ENCODE measurements around the gene ARSG.

GRCh38 chr17:68321556-68321954, 30.3 kb downstream of the ARSG start:
- TF ChIP-seq CTCF (IDR thresholded peaks at IDR 0.05; ENCODE audit: extremely low read depth in 1 of 2, insufficient read depth in 1 of 2, low read depth in 1 of 2, low read length in 2 of 2) (no peak), JUN (IDR thresholded peaks at IDR 0.05; ENCODE audit: borderline replicate concordance, insufficient read depth, insufficient read length, low read depth) (no peak), EZH2 (IDR thresholded peaks at IDR 0.05; ENCODE audit: borderline replicate concordance, low read depth, low read length, severe bottlenecking) (no peak)
